ENCODE measurements around the gene MAGEA2.
"Not testable (repeated sequence)": the region's sequence is repeated elsewhere in the genome, so short reads cannot be mapped to it uniquely, and the experiment has no call there.

MAGEA2 gene, protein sequence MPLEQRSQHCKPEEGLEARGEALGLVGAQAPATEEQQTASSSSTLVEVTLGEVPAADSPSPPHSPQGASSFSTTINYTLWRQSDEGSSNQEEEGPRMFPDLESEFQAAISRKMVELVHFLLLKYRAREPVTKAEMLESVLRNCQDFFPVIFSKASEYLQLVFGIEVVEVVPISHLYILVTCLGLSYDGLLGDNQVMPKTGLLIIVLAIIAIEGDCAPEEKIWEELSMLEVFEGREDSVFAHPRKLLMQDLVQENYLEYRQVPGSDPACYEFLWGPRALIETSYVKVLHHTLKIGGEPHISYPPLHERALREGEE

DNA sequence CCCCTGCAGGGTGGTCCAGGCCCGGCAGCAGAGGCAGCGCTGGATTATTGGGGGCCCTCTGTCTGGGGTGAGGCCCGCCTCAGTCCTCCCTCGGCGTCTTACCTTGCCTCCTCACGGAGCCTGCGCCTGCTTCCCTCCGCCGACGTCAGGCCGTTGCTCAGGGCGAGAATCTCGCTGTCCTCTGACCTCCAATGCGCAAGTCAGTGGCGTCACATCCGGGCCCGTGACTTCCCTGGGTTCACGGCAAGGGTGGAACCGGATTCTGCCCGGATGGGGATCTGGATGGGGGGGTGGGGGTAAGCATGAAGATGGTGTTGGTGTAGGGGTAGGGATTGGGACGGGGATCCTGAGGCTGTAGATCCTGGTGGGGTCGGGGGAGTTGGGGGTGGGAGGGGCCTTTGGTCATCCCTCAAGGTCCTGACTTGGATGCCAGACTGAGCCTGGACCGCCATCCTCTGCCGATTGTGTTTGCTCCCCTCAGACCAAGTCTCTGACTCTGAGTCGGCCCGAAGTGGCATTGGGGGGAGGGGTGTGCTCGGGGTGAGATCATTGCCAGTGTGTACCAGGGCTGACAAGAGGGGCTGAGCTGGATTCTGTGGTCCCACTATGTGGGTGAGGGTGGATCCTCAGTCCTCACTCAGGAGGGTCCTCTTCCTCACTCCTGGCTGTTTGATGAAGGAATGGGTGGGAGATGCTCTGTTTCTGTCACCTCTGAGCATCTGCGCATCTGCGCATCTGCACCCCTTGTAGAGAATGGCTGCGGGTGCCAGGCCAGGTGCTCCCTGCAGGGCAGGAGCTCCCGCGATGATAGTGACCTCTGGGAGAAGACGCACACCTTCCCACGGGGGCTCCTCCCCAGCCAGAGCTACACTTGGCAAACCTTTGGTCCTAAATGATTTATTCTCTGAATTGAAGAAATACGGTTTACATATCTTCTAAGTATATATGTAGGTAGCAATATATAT lies at the start of gene MAGEA2:
Gene MAGEA2 (minus strand): TSS at position 157 of the 965 bp plus-strand sequence. CDS start 2,479 bp downstream, outside the sequence.
- DNase-seq = not testable (repeated sequence)

DNA sequence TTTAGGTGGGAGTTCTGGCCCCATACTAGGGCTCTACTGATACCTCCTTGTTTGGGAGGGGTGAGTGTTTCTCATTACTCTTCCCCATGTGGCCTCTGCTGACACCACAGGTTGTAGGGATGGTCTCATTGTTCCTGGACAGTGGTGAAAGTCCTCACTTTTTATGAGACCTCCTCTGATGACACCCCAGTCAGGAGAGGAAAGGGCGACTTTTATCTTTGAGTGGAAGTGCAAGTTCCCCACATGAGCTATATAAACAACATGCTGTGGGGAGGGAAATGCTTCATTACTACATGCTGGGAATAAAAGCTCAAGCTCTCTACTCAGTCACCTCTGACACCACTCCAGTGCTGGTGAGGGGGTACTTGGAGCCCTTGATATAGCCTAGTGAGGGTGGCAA lies 45.3 kb upstream of the MAGEA2 start:
- DNase-seq = no peak

DNA sequence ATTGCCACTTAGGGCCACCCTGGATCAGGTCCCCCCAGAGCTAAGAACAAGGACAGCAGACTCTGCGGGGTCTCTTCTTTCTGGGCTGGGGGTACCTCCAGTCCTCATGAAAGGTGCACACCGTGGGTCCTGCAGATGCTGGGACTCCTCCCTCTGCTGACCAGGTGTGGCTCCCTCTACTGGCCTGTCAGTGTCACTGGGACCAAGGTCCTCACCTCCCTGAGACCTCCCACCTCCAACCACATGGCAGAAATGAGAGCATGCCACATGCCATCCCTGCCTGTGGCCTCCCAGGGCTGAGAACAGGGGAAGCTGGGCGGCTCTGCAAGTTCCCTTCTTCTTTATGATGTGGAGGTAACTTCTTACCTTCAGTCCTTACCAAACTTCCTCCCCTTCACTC lies 33.4 kb upstream of the MAGEA2 start:
- not testable (repeated sequence) for DNase-seq

DNA sequence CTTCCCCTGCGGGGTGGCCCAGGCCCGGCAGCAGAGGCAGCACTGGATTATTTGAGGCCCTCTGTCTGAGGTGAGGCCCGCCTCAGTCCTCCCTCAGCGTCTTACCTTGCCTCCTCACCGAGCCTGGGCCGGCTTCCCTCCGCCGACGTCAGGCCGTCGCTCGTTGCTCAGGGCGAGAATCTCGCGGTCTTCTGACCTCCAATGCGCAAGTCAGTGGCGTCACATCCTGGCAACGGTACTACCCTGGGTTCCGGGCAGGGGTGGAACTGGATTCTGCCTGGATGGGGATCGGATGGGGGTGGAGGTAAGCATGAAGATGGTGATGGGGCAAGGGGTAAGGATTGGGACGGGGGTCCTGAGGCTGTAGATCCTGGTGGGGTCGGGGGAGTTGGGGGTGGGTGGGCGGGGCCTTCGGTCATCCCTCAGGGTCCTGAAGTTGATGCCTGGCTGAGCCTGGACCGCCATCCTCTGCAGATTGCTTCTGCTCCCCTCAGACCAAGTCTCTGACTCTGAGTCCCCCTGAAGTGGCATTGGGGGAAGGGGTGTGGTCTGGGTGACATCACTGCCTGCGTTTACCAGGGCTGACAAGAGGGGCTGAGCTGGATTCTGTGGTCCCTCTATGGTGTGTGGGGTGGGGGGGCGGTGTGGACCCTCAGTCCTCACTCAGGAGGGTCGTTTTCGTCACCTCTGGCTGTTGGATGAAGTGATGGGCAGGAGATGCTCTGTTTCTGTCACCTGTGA lies 16.1 kb upstream of the MAGEA2 start, which contains the start of gene MAGEA6:
Gene MAGEA6 (minus strand): TSS at position 141 of the 741 bp plus-strand sequence. CDS start 2,039 bp downstream, outside the sequence.
- DNase-seq = not testable (repeated sequence)

DNA sequence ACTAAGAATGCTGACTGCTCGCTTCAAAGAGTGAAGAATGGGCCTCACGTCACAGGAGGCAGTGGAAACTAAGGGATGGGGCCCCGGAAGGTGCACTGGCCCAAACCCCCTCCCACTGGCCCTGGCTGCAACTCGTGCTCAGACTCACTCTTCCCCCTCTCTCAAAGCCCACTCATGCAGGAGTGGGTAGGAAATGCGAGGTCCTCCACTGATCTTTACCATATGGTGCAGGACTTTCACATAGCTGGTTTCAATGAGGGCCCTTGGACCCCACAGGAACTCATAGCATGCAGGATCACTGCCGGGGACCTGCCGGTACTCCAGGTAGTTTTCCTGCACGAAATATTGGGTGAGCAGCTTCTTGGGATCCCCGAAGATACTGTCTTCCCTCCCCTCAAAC lies 12.9 kb upstream of the MAGEA2 start:
- DNase-seq = not testable (repeated sequence)

DNA sequence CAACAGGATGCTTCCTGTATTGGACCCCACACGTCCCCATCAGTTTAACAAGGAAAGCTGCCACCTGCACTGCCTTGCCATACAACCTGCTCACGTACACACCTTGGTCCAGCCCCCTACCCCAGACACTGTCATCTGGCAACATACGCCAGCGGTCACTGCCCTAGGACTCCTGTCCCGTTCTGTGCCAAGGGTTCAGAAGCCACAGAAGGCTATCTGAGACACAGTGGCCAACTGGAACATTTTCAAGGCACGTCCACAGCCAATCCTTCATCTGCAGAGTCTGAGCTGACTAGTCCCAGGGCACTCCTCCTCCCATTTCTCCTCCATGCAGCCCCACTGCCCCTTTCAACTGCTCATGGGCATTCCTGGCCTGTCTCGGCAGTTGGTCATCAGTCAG lies 7.9 kb upstream of the MAGEA2 start:
- DNase-seq = not testable (repeated sequence)

DNA sequence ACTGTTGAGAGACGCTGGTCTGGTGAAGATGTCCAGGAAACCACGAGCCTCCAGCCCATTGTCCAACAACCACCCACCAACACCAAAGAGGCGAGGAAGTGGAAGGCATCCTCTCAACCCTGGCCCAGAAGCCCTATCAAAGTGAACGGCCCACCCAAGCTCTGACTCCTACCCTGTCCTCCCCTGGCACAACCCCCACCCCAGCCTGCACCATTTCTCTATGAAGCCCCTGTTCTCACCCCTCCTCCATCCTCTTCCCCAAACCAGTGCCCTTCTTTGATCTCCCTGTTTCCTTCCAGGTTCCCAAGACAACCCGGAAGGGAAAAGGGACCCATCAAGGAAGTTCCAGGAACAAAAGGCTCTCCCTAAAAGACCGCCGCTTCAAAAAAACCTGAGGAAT lies 5.9 kb upstream of the MAGEA2 start:
- not testable (repeated sequence) for DNase-seq

DNA sequence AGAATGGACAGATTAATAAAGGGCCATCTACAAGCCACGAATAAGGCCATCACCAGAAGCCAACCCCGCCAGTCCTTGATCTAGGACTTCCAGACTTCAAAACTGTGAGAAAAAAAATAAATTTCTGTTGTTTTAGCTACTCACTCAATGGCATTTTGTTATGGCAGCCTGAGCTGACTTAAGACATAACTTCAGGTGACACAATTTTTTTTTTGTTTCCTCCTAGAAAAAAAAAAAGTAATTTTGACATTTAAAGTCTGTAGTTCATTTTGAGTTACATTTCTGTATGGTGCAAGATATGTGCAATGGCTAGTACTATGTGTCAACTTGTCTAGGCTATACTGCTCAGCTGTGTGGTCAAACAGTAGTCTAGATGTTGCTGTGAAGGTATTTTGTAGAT lies 5.3 kb upstream of the MAGEA2 start, which contains the start of gene CSAG3:
Gene CSAG3 (plus strand): TSS at position 301 of the 400 bp plus-strand sequence.
- DNase-seq = not testable (repeated sequence)

DNA sequence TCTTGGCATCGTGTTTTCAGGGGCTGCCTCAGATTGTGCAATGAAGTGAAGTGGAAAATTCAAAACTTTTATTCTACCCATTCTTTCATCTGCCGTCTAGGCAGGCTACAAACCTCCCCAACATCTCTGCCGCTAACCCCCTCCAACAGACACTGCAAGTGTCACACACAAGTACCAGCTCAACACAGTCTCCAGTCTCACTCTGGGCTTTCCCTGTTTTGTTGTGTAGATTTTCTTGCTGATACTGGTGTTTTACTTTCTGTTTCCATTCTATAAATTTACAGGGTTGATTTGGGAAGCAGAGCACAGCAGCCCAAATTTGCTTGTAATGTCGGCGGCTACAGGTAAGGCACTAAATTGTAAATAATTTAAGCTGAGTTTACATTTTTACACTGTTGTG lies 1.2 kb upstream of the MAGEA2 start:
- not testable (repeated sequence) for DNase-seq

DNA sequence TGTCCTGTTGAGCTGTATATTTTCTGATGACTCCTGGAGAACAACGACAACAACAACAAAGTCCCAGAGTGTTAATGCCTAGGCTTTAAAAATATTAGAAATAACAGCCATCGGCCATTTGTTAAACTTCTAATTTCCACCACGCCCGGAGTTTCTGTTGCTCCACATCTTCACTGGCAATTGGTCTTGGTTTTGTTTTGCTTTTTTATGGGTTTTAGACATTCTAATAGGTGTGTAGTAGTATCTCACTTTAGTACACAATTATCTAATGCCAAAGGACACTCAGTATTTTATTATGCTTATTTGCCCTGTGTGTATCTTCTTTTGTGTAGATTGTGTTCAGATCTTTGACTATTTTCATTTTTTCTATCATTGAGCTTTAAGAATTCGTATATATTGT lies 15.1 kb downstream of the MAGEA2 start:
- DNase-seq = no peak

DNA sequence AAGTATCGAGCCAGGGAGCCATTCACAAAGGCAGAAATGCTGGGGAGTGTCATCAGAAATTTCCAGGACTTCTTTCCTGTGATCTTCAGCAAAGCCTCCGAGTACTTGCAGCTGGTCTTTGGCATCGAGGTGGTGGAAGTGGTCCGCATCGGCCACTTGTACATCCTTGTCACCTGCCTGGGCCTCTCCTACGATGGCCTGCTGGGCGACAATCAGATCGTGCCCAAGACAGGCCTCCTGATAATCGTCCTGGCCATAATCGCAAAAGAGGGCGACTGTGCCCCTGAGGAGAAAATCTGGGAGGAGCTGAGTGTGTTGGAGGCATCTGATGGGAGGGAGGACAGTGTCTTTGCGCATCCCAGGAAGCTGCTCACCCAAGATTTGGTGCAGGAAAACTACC lies 17.1 kb downstream of the MAGEA2 start:
- not testable (repeated sequence) for DNase-seq

DNA sequence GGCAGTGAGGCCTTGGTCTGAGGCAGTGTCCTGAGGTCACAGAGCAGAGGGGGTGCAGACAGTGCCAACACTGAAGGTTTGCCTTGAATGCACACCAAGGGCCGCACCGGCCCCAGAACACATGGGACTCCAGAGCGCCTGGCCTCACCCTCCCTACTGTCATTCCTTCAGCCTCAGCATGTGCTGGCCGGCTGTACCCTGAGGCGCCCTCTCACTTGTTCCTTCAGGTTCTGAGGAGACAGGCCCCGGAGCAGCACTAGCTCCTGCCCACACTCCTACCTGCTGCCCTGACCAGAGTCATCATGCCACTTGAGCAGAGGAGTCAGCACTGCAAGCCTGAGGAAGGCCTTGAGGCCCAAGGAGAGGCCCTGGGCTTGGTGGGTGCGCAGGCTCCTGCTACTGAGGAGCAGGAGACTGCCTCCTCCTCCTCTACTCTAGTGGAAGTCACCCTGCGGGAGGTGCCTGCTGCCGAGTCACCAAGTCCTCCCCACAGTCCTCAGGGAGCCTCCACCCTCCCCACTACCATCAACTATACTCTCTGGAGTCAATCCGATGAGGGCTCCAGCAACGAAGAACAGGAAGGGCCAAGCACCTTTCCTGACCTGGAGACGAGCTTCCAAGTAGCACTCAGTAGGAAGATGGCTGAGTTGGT lies 17.7 kb downstream of the MAGEA2 start:
- DNase-seq = no peak

DNA sequence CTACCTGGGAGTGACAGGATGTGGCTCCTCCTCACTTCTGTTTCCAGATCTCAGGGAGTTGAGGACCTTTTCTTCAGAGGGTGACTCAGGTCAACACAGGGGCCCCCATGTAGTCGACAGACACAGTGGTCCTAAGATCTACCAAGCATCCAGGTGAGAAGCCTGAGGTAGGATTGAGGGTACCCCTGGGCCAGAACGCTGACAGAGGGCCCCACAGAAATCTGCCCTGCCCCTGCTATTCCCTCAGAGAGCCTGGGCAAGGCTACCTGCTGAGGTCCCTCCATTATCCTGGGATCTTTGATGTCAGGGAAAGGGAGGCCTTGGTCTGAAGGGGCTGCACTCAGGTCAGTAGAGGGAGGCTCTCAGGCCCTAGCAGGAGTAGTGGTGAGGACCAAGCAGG lies 18.5 kb downstream of the MAGEA2 start:
- DNase-seq = no peak

DNA sequence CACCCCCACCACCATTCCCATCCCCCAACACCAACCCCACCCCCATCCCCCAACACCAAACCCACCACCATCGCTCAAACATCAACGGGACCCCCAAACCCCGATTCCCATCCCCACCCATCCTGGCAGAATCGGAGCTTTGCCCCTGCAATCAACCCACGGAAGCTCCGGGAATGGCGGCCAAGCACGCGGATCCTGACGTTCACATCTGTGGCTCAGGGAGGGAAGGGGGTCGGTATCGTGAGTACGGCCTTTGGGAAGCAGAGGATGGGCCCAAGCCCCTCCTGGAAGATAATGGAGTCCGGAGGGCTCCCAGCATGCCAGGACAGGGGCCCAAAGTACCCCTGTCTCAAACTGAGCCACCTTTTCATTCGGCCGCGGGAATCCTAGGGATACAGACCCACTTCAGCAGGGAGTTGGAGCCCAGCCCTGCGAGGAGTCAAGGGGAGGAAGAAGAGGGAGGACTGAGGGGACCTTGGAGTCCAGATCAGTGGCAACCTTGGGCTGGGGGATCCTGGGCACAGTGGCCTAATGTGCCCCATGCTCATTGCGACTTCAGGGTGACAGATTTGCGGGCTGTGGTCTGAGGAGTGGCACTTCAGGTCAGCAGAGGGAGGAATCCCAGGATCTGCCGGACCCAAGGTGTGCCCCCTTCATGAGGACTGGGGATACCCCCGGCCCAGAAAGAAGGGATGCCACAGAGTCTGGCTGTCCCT lies 19.3 kb downstream of the MAGEA2 start:
- DNase-seq = not testable (repeated sequence)

DNA sequence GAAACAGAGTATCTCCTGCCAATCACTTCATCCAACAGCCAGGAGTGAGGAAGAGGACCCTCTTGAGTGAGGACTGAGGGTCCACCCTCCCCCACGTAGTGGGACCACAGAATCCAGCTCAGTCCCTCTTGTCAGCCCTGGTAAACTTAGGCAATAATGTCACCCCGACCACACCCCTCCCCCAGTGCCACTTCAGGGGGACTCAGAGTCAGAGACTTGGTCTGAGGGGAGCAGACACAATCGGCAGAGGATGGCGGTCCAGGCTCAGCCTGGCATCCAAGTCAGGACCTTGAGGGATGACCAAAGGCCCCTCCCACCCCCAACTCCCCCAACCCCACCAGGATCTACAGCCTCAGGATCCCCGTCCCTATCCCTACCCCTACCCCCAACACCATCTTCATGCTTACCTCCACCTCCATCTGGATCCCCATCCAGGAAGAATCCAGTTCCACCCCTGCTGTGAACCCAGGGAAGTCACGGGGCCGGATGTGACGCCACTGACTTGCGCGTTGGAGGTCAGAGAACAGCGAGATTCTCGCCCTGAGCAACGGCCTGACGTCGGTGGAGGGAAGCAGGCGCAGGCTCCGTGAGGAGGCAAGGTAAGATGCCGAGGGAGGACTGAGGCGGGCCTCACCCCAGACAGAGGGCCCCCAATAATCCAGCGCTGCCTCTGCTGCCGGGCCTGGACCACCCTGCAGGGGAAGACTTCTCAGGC lies 20.2 kb downstream of the MAGEA2 start, which contains the start of the genes CSAG1 and MAGEA12:
Gene CSAG1 (minus strand): TSS at position 461 of the 715 bp plus-strand sequence. CDS start 1,261 bp downstream, outside the sequence.
Gene MAGEA12 (plus strand): TSS at position 497 of the 715 bp plus-strand sequence. CDS start 2,405 bp downstream, outside the sequence.
- no peak for DNase-seq

DNA sequence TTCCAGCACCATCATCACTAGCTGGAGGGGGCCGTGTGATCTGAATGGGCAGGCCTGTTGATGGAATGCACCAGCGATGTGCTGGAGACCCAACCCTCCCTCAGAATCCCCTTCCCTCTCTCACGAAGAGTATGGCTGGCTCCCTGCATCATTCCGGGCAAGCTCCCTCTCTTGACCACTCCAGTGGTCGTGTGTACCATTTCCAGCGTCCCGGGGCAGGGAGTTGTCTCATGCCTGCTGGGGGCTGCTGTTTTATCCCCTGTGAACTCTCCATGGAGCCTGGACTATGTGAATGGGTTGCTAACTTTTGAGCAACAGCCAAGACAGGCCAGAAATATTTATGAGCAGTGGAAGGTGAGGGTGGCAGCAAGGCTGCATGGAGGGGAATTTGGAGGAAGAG lies 28.2 kb downstream of the MAGEA2 start:
- no peak for DNase-seq

DNA sequence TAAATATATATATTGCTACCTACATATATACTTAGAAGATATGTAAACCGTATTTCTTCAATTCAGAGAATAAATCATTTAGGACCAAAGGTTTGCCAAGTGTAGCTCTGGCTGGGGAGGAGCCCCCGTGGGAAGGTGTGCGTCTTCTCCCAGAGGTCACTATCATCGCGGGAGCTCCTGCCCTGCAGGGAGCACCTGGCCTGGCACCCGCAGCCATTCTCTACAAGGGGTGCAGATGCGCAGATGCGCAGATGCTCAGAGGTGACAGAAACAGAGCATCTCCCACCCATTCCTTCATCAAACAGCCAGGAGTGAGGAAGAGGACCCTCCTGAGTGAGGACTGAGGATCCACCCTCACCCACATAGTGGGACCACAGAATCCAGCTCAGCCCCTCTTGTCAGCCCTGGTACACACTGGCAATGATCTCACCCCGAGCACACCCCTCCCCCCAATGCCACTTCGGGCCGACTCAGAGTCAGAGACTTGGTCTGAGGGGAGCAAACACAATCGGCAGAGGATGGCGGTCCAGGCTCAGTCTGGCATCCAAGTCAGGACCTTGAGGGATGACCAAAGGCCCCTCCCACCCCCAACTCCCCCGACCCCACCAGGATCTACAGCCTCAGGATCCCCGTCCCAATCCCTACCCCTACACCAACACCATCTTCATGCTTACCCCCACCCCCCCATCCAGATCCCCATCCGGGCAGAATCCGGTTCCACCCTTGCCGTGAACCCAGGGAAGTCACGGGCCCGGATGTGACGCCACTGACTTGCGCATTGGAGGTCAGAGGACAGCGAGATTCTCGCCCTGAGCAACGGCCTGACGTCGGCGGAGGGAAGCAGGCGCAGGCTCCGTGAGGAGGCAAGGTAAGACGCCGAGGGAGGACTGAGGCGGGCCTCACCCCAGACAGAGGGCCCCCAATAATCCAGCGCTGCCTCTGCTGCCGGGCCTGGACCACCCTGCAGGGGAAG lies 39.5 kb downstream of the MAGEA2 start, which contains the start of gene MAGEA2B:
Gene MAGEA2B (plus strand): TSS at position 814 of the 973 bp plus-strand sequence. CDS start 2,479 bp downstream, outside the sequence.
- not testable (repeated sequence) for DNase-seq

DNA sequence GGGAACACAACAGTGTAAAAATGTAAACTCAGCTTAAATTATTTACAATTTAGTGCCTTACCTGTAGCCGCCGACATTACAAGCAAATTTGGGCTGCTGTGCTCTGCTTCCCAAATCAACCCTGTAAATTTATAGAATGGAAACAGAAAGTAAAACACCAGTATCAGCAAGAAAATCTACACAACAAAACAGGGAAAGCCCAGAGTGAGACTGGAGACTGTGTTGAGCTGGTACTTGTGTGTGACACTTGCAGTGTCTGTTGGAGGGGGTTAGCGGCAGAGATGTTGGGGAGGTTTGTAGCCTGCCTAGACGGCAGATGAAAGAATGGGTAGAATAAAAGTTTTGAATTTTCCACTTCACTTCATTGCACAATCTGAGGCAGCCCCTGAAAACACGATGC lies 40.4 kb downstream of the MAGEA2 start:
- not testable (repeated sequence) for DNase-seq

DNA sequence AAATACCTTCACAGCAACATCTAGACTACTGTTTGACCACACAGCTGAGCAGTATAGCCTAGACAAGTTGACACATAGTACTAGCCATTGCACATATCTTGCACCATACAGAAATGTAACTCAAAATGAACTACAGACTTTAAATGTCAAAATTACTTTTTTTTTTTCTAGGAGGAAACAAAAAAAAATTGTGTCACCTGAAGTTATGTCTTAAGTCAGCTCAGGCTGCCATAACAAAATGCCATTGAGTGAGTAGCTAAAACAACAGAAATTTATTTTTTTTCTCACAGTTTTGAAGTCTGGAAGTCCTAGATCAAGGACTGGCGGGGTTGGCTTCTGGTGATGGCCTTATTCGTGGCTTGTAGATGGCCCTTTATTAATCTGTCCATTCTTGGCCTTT lies 44.5 kb downstream of the MAGEA2 start, which contains the start of gene CSAG2:
Gene CSAG2 (minus strand): TSS at position 101 of the 400 bp plus-strand sequence. CDS start 161 bp downstream, outside the sequence.
- not testable (repeated sequence) for DNase-seq
